GM23338 (cell line): ENCODE results near the gene GPD2. TPM values are rescaled to one million over a fixed set of nuclear protein-coding genes. Genes with fewer than 3 reads are reported as not detected.

Experiments
- ATAC-seq: fragments of 200-7000 bp; cut with Tn5 transposase; 3 replicates; pipeline ENCODE4 v1.9.1; 2020
- DNase-seq: peaks from one replicate; pipeline ENCODE4 v3.0.0-alpha.2; 2015; ENCODE audit warnings: low spot score
- H2AFZ ChIP-seq: fragments of 200-600 bp; sonication (generic); 2 replicates; pipeline ENCODE4 v1.8.0; 2016; ENCODE audit warnings: antibody characterized with exemption, mild to moderate bottlenecking, moderate library complexity
- H3F3A ChIP-seq: fragments of 200-600 bp; sonication (generic); replicated peaks from 2 replicates; pipeline ENCODE4 v1.8.0; 2017; ENCODE audit warnings: antibody characterized with exemption, mixed run types, low read depth
- H3K27ac ChIP-seq: fragments of 200-600 bp; sonication (generic); 2 replicates; pipeline ENCODE4 v1.6.1; 2016; ENCODE audit warnings: low read depth
- H3K27me3 ChIP-seq: fragments of 200-600 bp; sonication (generic); 2 replicates; pipeline ENCODE4 v1.8.0; 2016; ENCODE audit warnings: mild to moderate bottlenecking, mixed run types, moderate library complexity; ENCODE audit not compliant: insufficient read depth
- H3K36me3 ChIP-seq: fragments of 200-600 bp; sonication (generic); 2 replicates; pipeline ENCODE4 v1.8.0; 2016; ENCODE audit warnings: mild to moderate bottlenecking; ENCODE audit not compliant: insufficient read depth
- H3K4me1 ChIP-seq: fragments of 200-600 bp; sonication (generic); 2 replicates; pipeline ENCODE4 v1.8.0; 2016; ENCODE audit warnings: mild to moderate bottlenecking, moderate library complexity; ENCODE audit not compliant: insufficient read depth
- H3K4me2 ChIP-seq: fragments of 200-600 bp; sonication (generic); 2 replicates; pipeline ENCODE4 v1.7.1; 2017; ENCODE audit warnings: mixed run types
- H3K4me3 ChIP-seq: fragments of 200-600 bp; sonication (generic); 2 replicates; pipeline ENCODE4 v1.6.1; 2016; ENCODE audit warnings: mixed run types
- H3K79me2 ChIP-seq: fragments of 200-600 bp; sonication (generic); replicated peaks from 2 replicates; pipeline ENCODE4 v1.8.0; 2017; ENCODE audit warnings: mild to moderate bottlenecking; ENCODE audit not compliant: insufficient read depth
- H3K9me2 ChIP-seq: fragments of 200-600 bp; sonication (generic); 2 replicates; pipeline ENCODE4 v1.8.0; 2017; ENCODE audit not compliant: insufficient read depth
- H4K20me1 ChIP-seq: fragments of 200-600 bp; sonication (generic); replicated peaks from 2 replicates; pipeline ENCODE4 v1.8.0; 2017; ENCODE audit warnings: mild to moderate bottlenecking; ENCODE audit not compliant: insufficient read depth
- H3K27ac Mint-ChIP-seq: 2 replicates; pipeline ENCODE4 v1.8.0; 2020; ENCODE audit warnings: inconsistent platforms, mild to moderate bottlenecking, moderate library complexity, mixed read lengths
- H3K27me3 Mint-ChIP-seq: 3 replicates; pipeline ENCODE4 v1.8.0; 2022; ENCODE audit warnings: low read depth, mild to moderate bottlenecking, moderate library complexity, mixed read lengths, inconsistent platforms; ENCODE audit not compliant: insufficient read depth, poor library complexity
- H3K36me3 Mint-ChIP-seq: 3 replicates; pipeline ENCODE4 v1.8.0; 2021; ENCODE audit warnings: low read depth, mild to moderate bottlenecking, inconsistent platforms, moderate library complexity, mixed read lengths
- H3K4me1 Mint-ChIP-seq: 3 replicates; pipeline ENCODE4 v1.8.0; 2020; ENCODE audit warnings: mild to moderate bottlenecking, inconsistent platforms, mixed read lengths
- H3K4me3 Mint-ChIP-seq: 3 replicates; pipeline ENCODE4 v1.8.0; 2021; ENCODE audit warnings: moderate library complexity, mild to moderate bottlenecking, inconsistent platforms, mixed read lengths
- H3K9me3 Mint-ChIP-seq: 3 replicates; pipeline ENCODE4 v1.8.0; 2020; ENCODE audit warnings: moderate library complexity, mild to moderate bottlenecking, inconsistent platforms, mixed read lengths
- CREB1 ChIP-seq: fragments of 250-450 bp; sonication (Bioruptor Pico); IDR thresholded peaks from 2 replicates; pipeline ENCODE4 v1.5.0; 2020; ENCODE audit warnings: low read depth, mild to moderate bottlenecking, moderate library complexity
- EZH2 ChIP-seq: fragments of 200-600 bp; sonication (generic); IDR thresholded peaks from one replicate; pipeline ENCODE4 v1.8.0; 2017; ENCODE audit warnings: antibody characterized with exemption, mild to moderate bottlenecking, low read depth; ENCODE audit not compliant: unreplicated experiment
- EZH2phosphoT487 ChIP-seq: fragments of 200-600 bp; sonication (generic); IDR thresholded peaks from one replicate; pipeline ENCODE4 v1.8.1; 2018; ENCODE audit warnings: antibody characterized with exemption; ENCODE audit not compliant: unreplicated experiment
- JUNB ChIP-seq: IDR thresholded peaks from one replicate; pipeline ENCODE4 v1.6.1; 2016; ENCODE audit warnings: antibody characterized with exemption; ENCODE audit not compliant: unreplicated experiment
- NANOG ChIP-seq: IDR thresholded peaks from 2 replicates; pipeline ENCODE4 v1.6.1; 2016; ENCODE audit warnings: antibody characterized with exemption, borderline replicate concordance
- POLR2AphosphoS5 ChIP-seq: IDR thresholded peaks from 2 replicates; pipeline ENCODE4 v1.6.1; 2016; ENCODE audit warnings: antibody characterized with exemption, low read depth
- STAT1 ChIP-seq: IDR thresholded peaks from one replicate; pipeline ENCODE4 v1.6.1; 2016; ENCODE audit warnings: antibody characterized with exemption; ENCODE audit not compliant: unreplicated experiment
- ZNF114 ChIP-seq: fragments of 250-450 bp; sonication (Bioruptor Pico); IDR thresholded peaks from 2 replicates; pipeline ENCODE4 v1.5.0; 2020; ENCODE audit warnings: mild to moderate bottlenecking, moderate library complexity
- ZNF331 ChIP-seq: fragments of 250-450 bp; sonication (Bioruptor Pico); IDR thresholded peaks from 2 replicates; pipeline ENCODE4 v1.5.0; 2020; ENCODE audit warnings: low read depth, mild to moderate bottlenecking, moderate library complexity
- polyA plus RNA-seq: library from polyadenylated mRNA; unstranded; fragments of >200 nt; fragmentation: Nextera tagmentation; extraction: Ambion mirVana; gene quantifications from 2 replicates; pipeline ENCODE4 v1.2.1, GENCODE V29; 2016
- total RNA-seq: library from RNA; depleted of rRNA; stranded (reverse); fragments of >200 nt; shearing (Covaris generic); gene quantifications from 2 replicates; pipeline ENCODE4 v1.2.3, GENCODE V29; 2014
- TF ChIP-seq, protein P1 (sequence below): fragments of 250-450 bp; sonication (Bioruptor Pico); IDR thresholded peaks from 2 replicates; pipeline ENCODE4 v1.5.0; 2020; ENCODE audit warnings: mild to moderate bottlenecking, moderate library complexity
- TF ChIP-seq, protein P2 (sequence below): IDR thresholded peaks from 2 replicates; pipeline ENCODE4 v1.6.1; 2016; ENCODE audit warnings: antibody characterized with exemption
- TF ChIP-seq, protein P3 (sequence below): IDR thresholded peaks from one replicate; pipeline ENCODE4 v1.6.1; 2018; ENCODE audit warnings: antibody characterized with exemption; ENCODE audit not compliant: unreplicated experiment
- TF ChIP-seq, protein P4 (sequence below), 2 experiments: fragments of 200-600 bp in 1 of 2; sonication (generic) in 1 of 2; conservative IDR thresholded peaks; 2 replicates each; pipeline versions ENCODE4 v1.5.1 to v1.6.1; 2016 to 2017; ENCODE audit warnings: antibody characterized with exemption in 2 of 2, low read depth in 2 of 2, mild to moderate bottlenecking in 2 of 2, moderate library complexity in 1 of 2

GPD2 gene
- total and polyA plus RNA-seq, 2 experiments from 2014 or later, result 9.4 to 67.4 TPM

DNA sequence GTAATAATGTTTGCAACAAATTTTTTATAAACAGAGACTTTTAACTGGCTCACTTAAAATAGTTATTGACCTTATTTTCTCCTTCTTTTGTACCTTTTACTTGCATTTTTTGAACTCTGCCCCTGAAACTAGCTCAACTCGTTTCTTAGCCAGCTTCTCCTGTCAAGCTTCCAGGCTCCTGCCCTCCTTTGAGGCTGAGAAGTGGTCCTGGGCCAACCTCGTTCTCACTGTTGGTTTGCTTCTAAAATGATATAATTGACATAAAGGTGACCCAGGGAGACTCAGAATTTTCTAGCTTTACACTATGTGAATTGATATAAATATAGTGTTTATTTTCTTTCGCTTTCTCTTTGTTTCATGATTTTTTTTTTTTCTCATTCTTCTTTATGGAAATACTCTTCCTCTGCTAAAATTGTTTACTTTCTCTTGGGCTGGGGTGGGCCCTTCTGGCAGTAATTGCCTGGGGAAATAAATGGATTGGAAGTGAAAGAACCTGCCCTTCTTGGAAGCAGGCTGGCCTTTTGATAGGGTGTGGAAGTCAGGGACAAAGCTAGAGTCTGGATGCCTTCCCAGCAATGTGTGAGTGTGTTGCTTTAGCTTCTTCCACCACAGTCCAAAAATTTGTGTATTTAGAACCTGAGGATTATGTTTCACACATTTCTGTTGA, 30.7 kb downstream of the GPD2 start:
- no peaks in the 10 kb centered on the region for H3K9me2 ChIP-seq
- ATAC-seq (peak; percentile 47), DNase-seq (no peak)
- H3F3A ChIP-seq, result no peaks in the 10 kb centered on the region
- Mint-ChIP-seq H3K4me1 (peaks cover 23% of the 10 kb centered on the region), H3K36me3 (0 out of 3 replicates have a peak, but pooled peaks cover 5% of the 10 kb centered on the region), H3K27ac (no peak overlapping the region), H3K9me3 (no peaks in the 10 kb centered on the region; the same call in 2 of the 3 replicates), H3K27me3 (no peaks in the 10 kb centered on the region), H3K4me3 (no peak overlapping the region)
- TF ChIP-seq, protein P1, sequence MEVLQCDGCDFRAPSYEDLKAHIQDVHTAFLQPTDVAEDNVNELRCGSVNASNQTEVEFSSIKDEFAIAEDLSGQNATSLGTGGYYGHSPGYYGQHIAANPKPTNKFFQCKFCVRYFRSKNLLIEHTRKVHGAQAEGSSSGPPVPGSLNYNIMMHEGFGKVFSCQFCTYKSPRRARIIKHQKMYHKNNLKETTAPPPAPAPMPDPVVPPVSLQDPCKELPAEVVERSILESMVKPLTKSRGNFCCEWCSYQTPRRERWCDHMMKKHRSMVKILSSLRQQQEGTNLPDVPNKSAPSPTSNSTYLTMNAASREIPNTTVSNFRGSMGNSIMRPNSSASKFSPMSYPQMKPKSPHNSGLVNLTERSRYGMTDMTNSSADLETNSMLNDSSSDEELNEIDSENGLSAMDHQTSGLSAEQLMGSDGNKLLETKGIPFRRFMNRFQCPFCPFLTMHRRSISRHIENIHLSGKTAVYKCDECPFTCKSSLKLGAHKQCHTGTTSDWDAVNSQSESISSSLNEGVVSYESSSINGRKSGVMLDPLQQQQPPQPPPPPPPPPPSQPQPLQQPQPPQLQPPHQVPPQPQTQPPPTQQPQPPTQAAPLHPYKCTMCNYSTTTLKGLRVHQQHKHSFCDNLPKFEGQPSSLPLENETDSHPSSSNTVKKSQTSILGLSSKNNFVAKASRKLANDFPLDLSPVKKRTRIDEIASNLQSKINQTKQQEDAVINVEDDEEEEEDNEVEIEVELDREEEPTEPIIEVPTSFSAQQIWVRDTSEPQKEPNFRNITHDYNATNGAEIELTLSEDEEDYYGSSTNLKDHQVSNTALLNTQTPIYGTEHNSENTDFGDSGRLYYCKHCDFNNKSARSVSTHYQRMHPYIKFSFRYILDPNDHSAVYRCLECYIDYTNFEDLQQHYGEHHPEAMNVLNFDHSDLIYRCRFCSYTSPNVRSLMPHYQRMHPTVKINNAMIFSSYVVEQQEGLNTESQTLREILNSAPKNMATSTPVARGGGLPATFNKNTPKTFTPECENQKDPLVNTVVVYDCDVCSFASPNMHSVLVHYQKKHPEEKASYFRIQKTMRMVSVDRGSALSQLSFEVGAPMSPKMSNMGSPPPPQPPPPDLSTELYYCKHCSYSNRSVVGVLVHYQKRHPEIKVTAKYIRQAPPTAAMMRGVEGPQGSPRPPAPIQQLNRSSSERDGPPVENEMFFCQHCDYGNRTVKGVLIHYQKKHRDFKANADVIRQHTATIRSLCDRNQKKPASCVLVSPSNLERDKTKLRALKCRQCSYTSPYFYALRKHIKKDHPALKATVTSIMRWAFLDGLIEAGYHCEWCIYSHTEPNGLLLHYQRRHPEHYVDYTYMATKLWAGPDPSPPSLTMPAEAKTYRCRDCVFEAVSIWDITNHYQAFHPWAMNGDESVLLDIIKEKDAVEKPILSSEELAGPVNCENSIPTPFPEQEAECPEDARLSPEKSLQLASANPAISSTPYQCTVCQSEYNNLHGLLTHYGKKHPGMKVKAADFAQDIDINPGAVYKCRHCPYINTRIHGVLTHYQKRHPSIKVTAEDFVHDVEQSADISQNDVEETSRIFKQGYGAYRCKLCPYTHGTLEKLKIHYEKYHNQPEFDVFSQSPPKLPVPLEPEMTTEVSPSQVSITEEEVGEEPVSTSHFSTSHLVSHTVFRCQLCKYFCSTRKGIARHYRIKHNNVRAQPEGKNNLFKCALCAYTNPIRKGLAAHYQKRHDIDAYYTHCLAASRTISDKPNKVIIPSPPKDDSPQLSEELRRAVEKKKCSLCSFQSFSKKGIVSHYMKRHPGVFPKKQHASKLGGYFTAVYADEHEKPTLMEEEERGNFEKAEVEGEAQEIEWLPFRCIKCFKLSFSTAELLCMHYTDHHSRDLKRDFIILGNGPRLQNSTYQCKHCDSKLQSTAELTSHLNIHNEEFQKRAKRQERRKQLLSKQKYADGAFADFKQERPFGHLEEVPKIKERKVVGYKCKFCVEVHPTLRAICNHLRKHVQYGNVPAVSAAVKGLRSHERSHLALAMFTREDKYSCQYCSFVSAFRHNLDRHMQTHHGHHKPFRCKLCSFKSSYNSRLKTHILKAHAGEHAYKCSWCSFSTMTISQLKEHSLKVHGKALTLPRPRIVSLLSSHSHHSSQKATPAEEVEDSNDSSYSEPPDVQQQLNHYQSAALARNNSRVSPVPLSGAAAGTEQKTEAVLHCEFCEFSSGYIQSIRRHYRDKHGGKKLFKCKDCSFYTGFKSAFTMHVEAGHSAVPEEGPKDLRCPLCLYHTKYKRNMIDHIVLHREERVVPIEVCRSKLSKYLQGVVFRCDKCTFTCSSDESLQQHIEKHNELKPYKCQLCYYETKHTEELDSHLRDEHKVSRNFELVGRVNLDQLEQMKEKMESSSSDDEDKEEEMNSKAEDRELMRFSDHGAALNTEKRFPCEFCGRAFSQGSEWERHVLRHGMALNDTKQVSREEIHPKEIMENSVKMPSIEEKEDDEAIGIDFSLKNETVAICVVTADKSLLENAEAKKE (CRISPR knock-in tag), result no peak
- TF ChIP-seq EZH2 (no peak), NANOG (no peak), EZH2phosphoT487 (no peak), POLR2AphosphoS5 (no peak), ZNF331 (CRISPR knock-in tag) (no peak), STAT1 (no peak), JUNB (no peak), ZNF114 (CRISPR knock-in tag) (no peak), CREB1 (CRISPR knock-in tag) (no peak)
- TF ChIP-seq, protein P2, sequence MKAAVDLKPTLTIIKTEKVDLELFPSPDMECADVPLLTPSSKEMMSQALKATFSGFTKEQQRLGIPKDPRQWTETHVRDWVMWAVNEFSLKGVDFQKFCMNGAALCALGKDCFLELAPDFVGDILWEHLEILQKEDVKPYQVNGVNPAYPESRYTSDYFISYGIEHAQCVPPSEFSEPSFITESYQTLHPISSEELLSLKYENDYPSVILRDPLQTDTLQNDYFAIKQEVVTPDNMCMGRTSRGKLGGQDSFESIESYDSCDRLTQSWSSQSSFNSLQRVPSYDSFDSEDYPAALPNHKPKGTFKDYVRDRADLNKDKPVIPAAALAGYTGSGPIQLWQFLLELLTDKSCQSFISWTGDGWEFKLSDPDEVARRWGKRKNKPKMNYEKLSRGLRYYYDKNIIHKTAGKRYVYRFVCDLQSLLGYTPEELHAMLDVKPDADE, result no peak
- TF ChIP-seq, protein P3, sequence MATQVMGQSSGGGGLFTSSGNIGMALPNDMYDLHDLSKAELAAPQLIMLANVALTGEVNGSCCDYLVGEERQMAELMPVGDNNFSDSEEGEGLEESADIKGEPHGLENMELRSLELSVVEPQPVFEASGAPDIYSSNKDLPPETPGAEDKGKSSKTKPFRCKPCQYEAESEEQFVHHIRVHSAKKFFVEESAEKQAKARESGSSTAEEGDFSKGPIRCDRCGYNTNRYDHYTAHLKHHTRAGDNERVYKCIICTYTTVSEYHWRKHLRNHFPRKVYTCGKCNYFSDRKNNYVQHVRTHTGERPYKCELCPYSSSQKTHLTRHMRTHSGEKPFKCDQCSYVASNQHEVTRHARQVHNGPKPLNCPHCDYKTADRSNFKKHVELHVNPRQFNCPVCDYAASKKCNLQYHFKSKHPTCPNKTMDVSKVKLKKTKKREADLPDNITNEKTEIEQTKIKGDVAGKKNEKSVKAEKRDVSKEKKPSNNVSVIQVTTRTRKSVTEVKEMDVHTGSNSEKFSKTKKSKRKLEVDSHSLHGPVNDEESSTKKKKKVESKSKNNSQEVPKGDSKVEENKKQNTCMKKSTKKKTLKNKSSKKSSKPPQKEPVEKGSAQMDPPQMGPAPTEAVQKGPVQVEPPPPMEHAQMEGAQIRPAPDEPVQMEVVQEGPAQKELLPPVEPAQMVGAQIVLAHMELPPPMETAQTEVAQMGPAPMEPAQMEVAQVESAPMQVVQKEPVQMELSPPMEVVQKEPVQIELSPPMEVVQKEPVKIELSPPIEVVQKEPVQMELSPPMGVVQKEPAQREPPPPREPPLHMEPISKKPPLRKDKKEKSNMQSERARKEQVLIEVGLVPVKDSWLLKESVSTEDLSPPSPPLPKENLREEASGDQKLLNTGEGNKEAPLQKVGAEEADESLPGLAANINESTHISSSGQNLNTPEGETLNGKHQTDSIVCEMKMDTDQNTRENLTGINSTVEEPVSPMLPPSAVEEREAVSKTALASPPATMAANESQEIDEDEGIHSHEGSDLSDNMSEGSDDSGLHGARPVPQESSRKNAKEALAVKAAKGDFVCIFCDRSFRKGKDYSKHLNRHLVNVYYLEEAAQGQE, result no peak
- TF ChIP-seq, protein P4, sequence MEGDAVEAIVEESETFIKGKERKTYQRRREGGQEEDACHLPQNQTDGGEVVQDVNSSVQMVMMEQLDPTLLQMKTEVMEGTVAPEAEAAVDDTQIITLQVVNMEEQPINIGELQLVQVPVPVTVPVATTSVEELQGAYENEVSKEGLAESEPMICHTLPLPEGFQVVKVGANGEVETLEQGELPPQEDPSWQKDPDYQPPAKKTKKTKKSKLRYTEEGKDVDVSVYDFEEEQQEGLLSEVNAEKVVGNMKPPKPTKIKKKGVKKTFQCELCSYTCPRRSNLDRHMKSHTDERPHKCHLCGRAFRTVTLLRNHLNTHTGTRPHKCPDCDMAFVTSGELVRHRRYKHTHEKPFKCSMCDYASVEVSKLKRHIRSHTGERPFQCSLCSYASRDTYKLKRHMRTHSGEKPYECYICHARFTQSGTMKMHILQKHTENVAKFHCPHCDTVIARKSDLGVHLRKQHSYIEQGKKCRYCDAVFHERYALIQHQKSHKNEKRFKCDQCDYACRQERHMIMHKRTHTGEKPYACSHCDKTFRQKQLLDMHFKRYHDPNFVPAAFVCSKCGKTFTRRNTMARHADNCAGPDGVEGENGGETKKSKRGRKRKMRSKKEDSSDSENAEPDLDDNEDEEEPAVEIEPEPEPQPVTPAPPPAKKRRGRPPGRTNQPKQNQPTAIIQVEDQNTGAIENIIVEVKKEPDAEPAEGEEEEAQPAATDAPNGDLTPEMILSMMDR (conservative IDR thresholded peaks at IDR 0.05; ENCODE audit: low read depth in 2 of 2), result no peak
- H3K4me2 ChIP-seq, result 0 out of 2 replicates have a peak overlapping the region, but pooled peaks have one; percentile 3
- no peaks in the 10 kb centered on the region for H3K36me3 ChIP-seq
- H3K79me2 ChIP-seq, result peaks cover 18% of the 10 kb centered on the region
- H2AFZ ChIP-seq, result no peak overlapping the region
- 0 out of 2 replicates have a peak, but pooled peaks cover 2% of the 10 kb centered on the region for H4K20me1 ChIP-seq
- no peak overlapping the region; the same call in 1 of the 2 replicates for H3K27ac ChIP-seq
- H3K27me3 ChIP-seq, result no peaks in the 10 kb centered on the region
- H3K4me1 ChIP-seq, result peaks cover 15% of the 10 kb centered on the region
- H3K4me3 ChIP-seq, result no peak overlapping the region
